GM10847 (cell line): Measurements from ENCODE around the gene PPARD.

Experiments used
- POLR2A ChIP-seq: IDR thresholded peaks from 2 replicates; pipeline ENCODE4 v1.6.1; 2011; ENCODE audit not compliant: insufficient read length; ENCODE audit errors: extremely low read depth

The PPARD gene

GRCh38 chr6:35385457-35386202 is 43.3 kb downstream of the PPARD start:
- no peak for TF ChIP-seq POLR2A

- no peak for TF ChIP-seq POLR2A
Measured at GRCh38 chr6:35386989-35387388, 44.6 kb downstream of the PPARD start.

GRCh38 chr6:35388030-35388429 is 45.7 kb downstream of the PPARD start:
- no peak for TF ChIP-seq POLR2A

- no peak for TF ChIP-seq POLR2A
Measured at GRCh38 chr6:35388772-35389352, 46.5 kb downstream of the PPARD start.

- no peak for TF ChIP-seq POLR2A
Measured at GRCh38 chr6:35391240-35391968, 49.0 kb downstream of the PPARD start.

GRCh38 chr6:35392111-35392702 is 49.8 kb downstream of the PPARD start:
- no peak for TF ChIP-seq POLR2A

GRCh38 chr6:35392773-35393672 is 50.7 kb downstream of the PPARD start:
- TF ChIP-seq POLR2A, result no peak

- TF ChIP-seq POLR2A, result no peak
Measured at GRCh38 chr6:35396991-35397390, 54.6 kb downstream of the PPARD start.

GRCh38 chr6:35397806-35398418 is 55.6 kb downstream of the PPARD start:
- TF ChIP-seq POLR2A, result no peak

GRCh38 chr6:35398526-35398925 is 56.2 kb downstream of the PPARD start:
- no peak for TF ChIP-seq POLR2A

- TF ChIP-seq POLR2A, result no peak
Measured at GRCh38 chr6:35400111-35400510, 57.8 kb downstream of the PPARD start.

GRCh38 chr6:35400901-35401311 is 58.5 kb downstream of the PPARD start:
- no peak for TF ChIP-seq POLR2A

- no peak for TF ChIP-seq POLR2A
Measured at GRCh38 chr6:35401514-35401913, 59.2 kb downstream of the PPARD start.

- no peak for TF ChIP-seq POLR2A
Measured at GRCh38 chr6:35402136-35402855, 59.9 kb downstream of the PPARD start.
